Sigmoid colon (tissue), 7 donors: ENCODE measurements around the gene UBALD2. TPM values are rescaled to one million over a fixed set of nuclear protein-coding genes. Genes with fewer than 3 reads are reported as not detected.

Experiments
- DNase-seq: peaks from one replicate; pipeline ENCODE4 v3.0.0-alpha.2; 2019
- H3K27ac ChIP-seq, 4 donors: fragments of 200-600 bp; sonication (generic); one replicate each; pipeline ENCODE4 v1.5.1; 2016 to 2019; ENCODE audit warnings: mild to moderate bottlenecking in 1 of 4
- H3K27me3 ChIP-seq, 3 donors: fragments of 200-600 bp; sonication (generic); one replicate each; pipeline ENCODE4 v1.5.1; 2019; ENCODE audit warnings: mild to moderate bottlenecking in 1 of 3
- H3K36me3 ChIP-seq, 4 donors: fragments of 200-600 bp; sonication (generic); one replicate each; pipeline ENCODE4 v1.5.1; 2016 to 2019
- H3K4me1 ChIP-seq, 4 donors: fragments of 200-600 bp; sonication (generic); one replicate each; pipeline ENCODE4 v1.5.1; 2017 to 2019
- H3K4me3 ChIP-seq, 4 donors: fragments of 200-600 bp; sonication (generic); one replicate each; pipeline ENCODE4 v1.5.1; 2017 to 2019; ENCODE audit warnings: mild to moderate bottlenecking in 2 of 4, moderate library complexity in 1 of 4
- H3K9me3 ChIP-seq, 4 donors: fragments of 200-600 bp in 3 of 4; sonication (generic) in 3 of 4; one replicate each; pipeline versions ENCODE4 v1.5.1 to v1.6.1; 2013 to 2019
- CTCF ChIP-seq, 4 experiments: fragments of 450-650 bp in 3 of 4; fragments of 200-600 bp in 1 of 4; IDR thresholded peaks; one replicate each; pipeline ENCODE4 v1.5.1; 2016 to 2019; ENCODE audit warnings: antibody characterized with exemption in 4 of 4, mild to moderate bottlenecking in 3 of 4, moderate library complexity in 2 of 4
- EP300 ChIP-seq, 4 donors: sonication (generic); formaldehyde crosslinking; IDR thresholded peaks; one replicate each; pipeline ENCODE4 v1.6.1; 2017; ENCODE audit warnings: antibody characterized with exemption in 4 of 4
- POLR2A ChIP-seq, 2 donors: fragments of 450-650 bp; IDR thresholded peaks; one replicate each; pipeline ENCODE4 v1.6.1; 2016; ENCODE audit warnings: antibody characterized with exemption in 2 of 2, mild to moderate bottlenecking in 2 of 2, moderate library complexity in 2 of 2
- POLR2AphosphoS5 ChIP-seq, 4 donors: sonication (generic); formaldehyde crosslinking; IDR thresholded peaks; one replicate each; pipeline ENCODE4 v1.6.1; 2017; ENCODE audit warnings: antibody characterized with exemption in 4 of 4
- WGBS, 2 donors: extraction: QIAGEN DNeasy Blood & Tissue Kit; methylation state at CpG; one replicate each; pipeline ENCODE4 v1.1.7; 2013; 5-methylcytosine and 5-hydroxymethylcytosine counted together
- intact Hi-C: fragments of 100-400 bp; cut with DNase I; formaldehyde crosslinking; loops from one replicate; pipeline ENCODE4 v1.15.1; 2023
- polyA plus RNA-seq, 3 donors: library from polyadenylated mRNA; stranded (reverse); fragments of 200-250 nt; gene quantifications; one replicate each; pipeline ENCODE4 v1.2.3, GENCODE V29; 2013
- total RNA-seq, 4 donors: library from RNA; depleted of rRNA; stranded (reverse); fragments of >200 nt; gene quantifications; one replicate each; pipeline ENCODE4 v1.1.0, GENCODE V29; 2016
- donor health status: healthy with polysubstance abuse.
- donor health status: Bipolar disorder and iron deficiency.
- donor health status: healthy.

UBALD2 gene
- total and polyA plus RNA-seq, 7 donors: 3.9 to 105 (median 11.8) TPM

DNA sequence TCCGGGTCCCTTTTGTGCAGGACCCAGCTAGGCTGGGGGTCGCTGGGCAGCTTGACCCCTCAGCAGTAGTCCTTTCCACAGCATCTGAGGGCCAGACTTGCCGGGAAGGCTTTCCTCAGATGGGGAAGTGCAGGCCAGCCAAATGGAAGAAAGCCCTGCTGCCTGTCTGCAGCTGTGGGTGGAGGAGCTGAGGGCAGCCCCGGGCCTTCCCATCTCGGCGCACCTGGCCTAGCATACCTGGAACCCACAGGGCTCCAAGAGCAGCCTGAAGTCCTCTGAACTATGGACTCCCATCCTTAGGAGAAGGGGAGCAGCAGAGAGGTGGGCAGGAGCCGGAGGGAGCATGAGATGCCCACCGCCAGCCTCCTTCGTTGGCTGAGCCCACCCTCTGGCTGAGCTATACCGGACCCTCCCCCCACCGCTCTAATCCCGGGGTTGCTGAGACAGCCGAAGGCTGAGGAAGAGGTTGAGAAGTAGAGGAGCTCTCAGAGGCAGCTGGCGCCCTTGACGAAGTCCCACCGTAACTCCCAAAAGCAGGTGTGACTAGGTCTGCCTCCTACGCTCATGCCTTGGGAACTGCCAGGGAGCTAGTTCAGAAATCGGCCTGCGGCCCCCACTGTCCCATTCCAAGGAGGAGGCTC, 13.2 kb downstream of the UBALD2 start:
- H3K27me3 ChIP-seq: no peaks in the 10 kb centered on the region
- no peak for TF ChIP-seq POLR2AphosphoS5 (IDR thresholded peaks at IDR 0.05)
- no peak for TF ChIP-seq POLR2A (IDR thresholded peaks at IDR 0.05)
- TF ChIP-seq CTCF (IDR thresholded peaks at IDR 0.05): no peak
- TF ChIP-seq EP300 (IDR thresholded peaks at IDR 0.05): no peak
- H3K36me3 ChIP-seq: no peaks in the 10 kb centered on the region
- no peaks in the 10 kb centered on the region for H3K9me3 ChIP-seq
- H3K27ac ChIP-seq: no peak overlapping the region
- no peak for DNase-seq
- intact Hi-C loops: loop anchor here (5.0 kb wide), 1 partner anchor 276 kb away; the partner anchor contains the start of gene CDK3
- peaks cover 0 to 21% (median 6%) of the 10 kb centered on the region in 4 donors for H3K4me1 ChIP-seq
- no peak overlapping the region for H3K4me3 ChIP-seq
- WGBS, 2 donors: 87 to 89% methylated on average over 19 of the region's 19 CpGs

- no peaks in the 10 kb centered on the region for H3K27me3 ChIP-seq
- H3K9me3 ChIP-seq: no peaks in the 10 kb centered on the region
- 47 to 66% methylated on average over 28 of the region's 28 CpGs for WGBS, 2 donors
- H3K36me3 ChIP-seq: no peaks in the 10 kb centered on the region
- TF ChIP-seq POLR2A (IDR thresholded peaks at IDR 0.05) (no peak), CTCF (IDR thresholded peaks at IDR 0.05) (peak; percentile 93 to 98 (median 95)), EP300 (IDR thresholded peaks at IDR 0.05) (no peak), POLR2AphosphoS5 (IDR thresholded peaks at IDR 0.05) (peak in 2 of 4 donors; percentile 20 to 40)
- no peak overlapping the region for H3K27ac ChIP-seq
- intact Hi-C loops: loop anchor here (1.0 to 5.0 kb wide), 3 partner anchors 97 to 277 kb away; partner anchors contain the start of gene CDK3
- H3K4me3 ChIP-seq: no peak overlapping the region
- peak; percentile 94 for DNase-seq
- peaks cover 0 to 21% (median 6%) of the 10 kb centered on the region in 4 donors for H3K4me1 ChIP-seq
These were observed 14.0 kb downstream of the UBALD2 start for GRCh38 chr17:76278952-76279741.

DNA sequence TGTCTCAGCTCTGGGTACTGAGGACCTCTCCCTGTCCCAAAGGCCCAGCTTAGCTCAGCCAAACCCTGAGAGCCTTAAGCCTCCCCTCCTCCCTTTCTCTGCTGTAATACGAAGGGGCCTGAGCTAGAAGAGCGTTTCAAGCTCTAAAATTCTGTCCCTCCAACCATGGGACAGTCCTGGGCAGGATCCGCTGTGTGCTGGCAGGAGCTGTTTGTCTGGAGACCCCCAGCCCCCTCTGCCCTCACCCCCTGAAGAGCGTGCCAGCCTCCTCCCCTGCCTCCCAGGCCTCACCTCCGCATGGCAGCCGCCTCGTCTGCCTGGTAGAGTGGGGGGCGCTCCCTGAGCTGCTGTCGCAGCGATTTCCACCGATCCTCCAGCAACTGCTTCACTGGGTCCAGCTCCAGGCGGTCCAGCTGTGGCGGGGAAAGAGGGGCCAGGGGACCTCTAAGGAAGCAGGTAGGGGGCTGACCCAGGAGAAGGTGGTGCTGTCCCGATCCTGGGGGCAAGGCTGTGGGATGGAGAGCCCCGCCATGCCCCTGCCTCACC, 14.7 kb downstream of the UBALD2 start:
- Histone ChIP-seq H3K9me3 (no peaks in the 10 kb centered on the region), H3K4me1 (peaks cover 0 to 21% (median 6%) of the 10 kb centered on the region in 4 donors), H3K27ac (no peak overlapping the region), H3K4me3 (no peak overlapping the region), H3K27me3 (no peaks in the 10 kb centered on the region), H3K36me3 (no peaks in the 10 kb centered on the region)
- intact Hi-C loops: loop anchor here (1.0 to 5.0 kb wide), 3 partner anchors 98 to 278 kb away; partner anchors contain the start of gene CDK3
- TF ChIP-seq CTCF (IDR thresholded peaks at IDR 0.05) (peak in 1 of 4 experiments; percentile 9), POLR2AphosphoS5 (IDR thresholded peaks at IDR 0.05) (no peak), POLR2A (IDR thresholded peaks at IDR 0.05) (no peak), EP300 (IDR thresholded peaks at IDR 0.05) (no peak)
- no peak for DNase-seq
- 88% methylated on average over 15 of the region's 15 CpGs for WGBS, 2 donors

- Histone ChIP-seq H3K9me3 (no peaks in the 10 kb centered on the region), H3K4me3 (no peak overlapping the region), H3K4me1 (peaks cover 0 to 21% (median 6%) of the 10 kb centered on the region in 4 donors), H3K27ac (no peak overlapping the region), H3K27me3 (no peaks in the 10 kb centered on the region), H3K36me3 (no peaks in the 10 kb centered on the region)
- intact Hi-C loops: no loop called here
- no peak for TF ChIP-seq CTCF (IDR thresholded peaks at IDR 0.05)
- TF ChIP-seq POLR2A (IDR thresholded peaks at IDR 0.05): no peak
- no peak for TF ChIP-seq POLR2AphosphoS5 (IDR thresholded peaks at IDR 0.05)
- TF ChIP-seq EP300 (IDR thresholded peaks at IDR 0.05): no peak
- WGBS, 2 donors: 95 to 96% methylated on average over 15 of the region's 15 CpGs
- no peak for DNase-seq
These were observed 15.5 kb downstream of the UBALD2 start for GRCh38 chr17:76280650-76281049.
